Fibroblast of peridontal ligament (primary cell): ENCODE measurements around the gene NCMAP.
"Not testable (repeated sequence)": the region's sequence is repeated elsewhere in the genome, so short reads cannot be mapped to it uniquely, and the experiment has no call there.

Source experiments
- DNase-seq: peaks from one replicate; pipeline ENCODE4 v3.0.0-alpha.2; 2010; ENCODE audit errors: extremely low read depth

The NCMAP gene

GRCh38 chr1:24555591-24556413 lies at the start of gene NCMAP:
NCMAP (plus strand) TSS chr1:24556087; CDS start chr1:24595431, 39,344 bp downstream.
- no peak for DNase-seq

- DNase-seq, result no peak
Measured at GRCh38 chr1:24506691-24507381, 49.1 kb upstream of the NCMAP start.

DNA sequence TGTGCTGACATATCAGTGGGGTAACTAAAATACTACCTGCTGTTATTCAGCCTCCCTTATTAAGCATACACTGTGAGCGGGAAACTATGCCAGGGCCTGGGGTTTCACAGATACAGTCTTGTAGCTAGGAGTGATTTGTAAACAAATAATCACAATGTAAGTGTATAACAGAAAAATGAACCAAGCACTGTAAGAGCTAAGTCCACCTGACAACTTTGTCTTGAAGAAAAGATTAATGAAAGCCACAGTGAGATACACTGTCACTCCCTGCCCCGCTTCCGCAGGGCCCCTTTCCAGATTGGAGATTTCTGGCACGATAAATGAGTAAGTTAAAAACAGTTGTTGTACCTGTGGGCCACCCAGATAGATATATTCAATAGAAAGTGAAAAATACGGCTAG lies 48.5 kb upstream of the NCMAP start:
- DNase-seq, result no peak

DNA sequence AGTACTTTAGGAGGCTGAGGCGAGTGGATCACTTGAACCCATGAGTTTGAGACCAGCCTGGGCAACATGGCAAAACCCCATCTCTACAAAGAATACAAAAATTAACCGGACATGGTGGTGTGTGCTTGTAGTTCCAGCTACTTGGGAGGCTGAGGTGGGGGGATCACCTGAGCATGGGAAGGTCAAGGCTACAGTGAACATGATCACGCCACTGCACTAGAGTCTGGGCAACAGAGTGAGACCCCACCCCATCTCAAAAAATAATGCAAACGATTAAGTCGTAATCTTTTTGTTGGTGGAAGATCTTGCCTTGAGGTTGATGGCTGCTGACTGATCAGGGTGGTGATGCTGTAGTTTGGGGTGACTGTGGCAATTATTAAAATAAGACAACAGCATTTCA lies 47.0 kb upstream of the NCMAP start:
- no peak for DNase-seq

- DNase-seq, result no peak
Measured at GRCh38 chr1:24513706-24514105, 42.2 kb upstream of the NCMAP start.

DNA sequence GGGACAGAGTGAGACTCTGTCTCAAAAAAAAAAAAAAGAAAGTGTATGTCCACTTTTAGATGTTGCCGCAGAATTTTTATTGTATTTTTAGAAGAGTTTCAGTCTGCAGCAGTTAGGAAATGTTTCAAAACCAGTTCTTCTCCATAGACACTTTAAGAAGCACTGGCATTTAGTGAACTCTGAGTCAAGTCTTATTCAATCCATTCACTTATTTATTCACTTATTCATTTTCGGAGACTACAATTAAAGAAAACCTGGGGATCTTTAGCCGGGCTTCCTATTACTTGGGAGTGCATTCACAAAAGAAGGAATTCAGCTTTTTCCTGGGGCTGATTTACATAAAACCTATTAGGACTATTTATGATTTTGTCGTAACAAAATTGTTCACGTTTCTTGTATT lies 40.9 kb upstream of the NCMAP start:
- DNase-seq, result no peak

- DNase-seq, result peak; percentile 18
Measured at GRCh38 chr1:24515671-24516209, 40.1 kb upstream of the NCMAP start.

DNA sequence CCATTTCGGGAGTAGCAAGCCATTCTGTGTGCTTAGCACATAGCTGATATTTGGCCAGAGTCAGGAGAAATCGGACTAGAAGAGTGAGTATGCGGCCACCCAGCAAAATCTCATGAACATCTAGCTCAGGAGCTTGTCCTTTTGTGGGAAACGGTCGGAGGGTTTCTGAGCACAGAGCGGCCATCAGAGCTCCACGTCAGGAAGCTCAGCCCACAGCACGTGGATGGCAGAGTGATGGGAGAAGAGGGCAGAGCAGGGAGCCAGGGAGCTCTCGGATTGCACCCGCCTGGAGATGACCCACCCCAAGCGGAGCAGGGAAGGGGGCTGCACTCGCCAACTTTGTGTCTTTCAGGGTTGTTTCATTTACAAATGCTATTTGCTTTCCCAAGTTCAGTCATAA lies 39.4 kb upstream of the NCMAP start:
- DNase-seq, result no peak

DNA sequence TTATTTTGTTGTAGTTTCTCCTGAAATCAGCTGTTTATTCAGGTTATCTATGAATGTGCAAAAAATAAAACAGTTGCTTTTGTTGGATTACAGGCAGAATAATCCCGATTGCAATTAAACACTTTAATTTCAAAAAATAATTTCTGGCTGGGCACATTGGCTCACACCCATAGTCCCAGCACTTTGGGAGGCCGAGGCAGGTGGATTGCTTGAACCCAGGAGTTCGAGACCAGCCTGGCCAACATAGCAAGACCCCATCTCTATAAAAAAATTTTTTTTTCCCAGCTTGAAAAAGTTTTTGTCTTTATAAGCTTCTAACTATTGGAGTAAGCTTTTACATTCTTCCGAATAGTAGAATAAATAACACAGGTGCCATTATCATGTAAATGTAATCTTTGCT lies 38.0 kb upstream of the NCMAP start:
- DNase-seq, result no peak

- not testable (repeated sequence) for DNase-seq
Measured at GRCh38 chr1:24520282-24520681, 35.6 kb upstream of the NCMAP start.

GRCh38 chr1:24525606-24526005 lies 30.3 kb upstream of the NCMAP start:
- no peak for DNase-seq

- DNase-seq, result no peak
Measured at GRCh38 chr1:24526045-24526444, 29.8 kb upstream of the NCMAP start.

- peak; percentile 33 for DNase-seq
Measured at GRCh38 chr1:24526940-24527542, 28.8 kb upstream of the NCMAP start.

DNA sequence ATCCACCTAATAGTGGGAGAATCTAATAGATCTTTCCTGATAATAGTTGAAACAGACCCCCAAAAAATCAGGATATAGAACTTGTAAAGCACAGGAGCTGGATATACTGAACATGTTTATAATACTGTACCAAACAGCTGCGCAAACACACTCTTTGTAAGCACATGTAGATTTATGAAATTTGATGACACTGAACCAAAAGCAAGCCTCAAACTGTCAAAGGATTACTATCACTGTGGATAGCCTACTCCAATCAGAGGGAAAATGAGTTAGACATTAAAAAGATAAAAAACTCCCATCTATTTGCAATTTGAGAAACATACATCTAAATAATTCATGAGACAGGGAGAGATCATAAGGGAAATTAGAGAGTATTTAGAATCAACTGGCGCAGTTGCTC lies 27.1 kb upstream of the NCMAP start:
- no peak for DNase-seq

GRCh38 chr1:24529292-24529691 lies 26.6 kb upstream of the NCMAP start:
- DNase-seq, result not testable (repeated sequence)

GRCh38 chr1:24535021-24535424 lies 20.9 kb upstream of the NCMAP start:
- DNase-seq, result no peak

GRCh38 chr1:24535778-24536177 lies 20.1 kb upstream of the NCMAP start:
- no peak for DNase-seq

DNA sequence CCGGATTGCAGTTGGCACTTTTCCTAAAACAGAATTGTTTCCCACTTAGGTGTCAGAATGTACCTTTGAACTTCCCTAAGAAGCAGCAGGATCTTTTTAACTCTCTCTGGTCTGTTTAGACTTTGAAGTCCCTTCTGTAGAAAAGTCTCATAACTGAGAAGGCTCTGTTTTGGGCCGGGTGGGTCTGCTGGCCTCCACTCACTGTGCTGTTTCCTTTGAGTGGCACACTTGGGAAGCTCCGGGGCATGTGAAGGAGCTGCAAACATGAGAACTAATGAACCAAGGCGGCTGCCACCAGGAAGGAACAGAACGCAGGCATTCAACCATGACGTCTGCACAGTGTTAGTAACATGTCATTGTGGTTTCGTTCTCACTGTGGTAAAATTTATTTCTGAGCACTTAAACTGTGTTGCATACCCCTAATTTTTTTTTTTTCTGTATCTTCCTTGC lies 19.5 kb upstream of the NCMAP start:
- peak; percentile 45 for DNase-seq

- no peak for DNase-seq
Measured at GRCh38 chr1:24540051-24540905, 15.6 kb upstream of the NCMAP start.

DNA sequence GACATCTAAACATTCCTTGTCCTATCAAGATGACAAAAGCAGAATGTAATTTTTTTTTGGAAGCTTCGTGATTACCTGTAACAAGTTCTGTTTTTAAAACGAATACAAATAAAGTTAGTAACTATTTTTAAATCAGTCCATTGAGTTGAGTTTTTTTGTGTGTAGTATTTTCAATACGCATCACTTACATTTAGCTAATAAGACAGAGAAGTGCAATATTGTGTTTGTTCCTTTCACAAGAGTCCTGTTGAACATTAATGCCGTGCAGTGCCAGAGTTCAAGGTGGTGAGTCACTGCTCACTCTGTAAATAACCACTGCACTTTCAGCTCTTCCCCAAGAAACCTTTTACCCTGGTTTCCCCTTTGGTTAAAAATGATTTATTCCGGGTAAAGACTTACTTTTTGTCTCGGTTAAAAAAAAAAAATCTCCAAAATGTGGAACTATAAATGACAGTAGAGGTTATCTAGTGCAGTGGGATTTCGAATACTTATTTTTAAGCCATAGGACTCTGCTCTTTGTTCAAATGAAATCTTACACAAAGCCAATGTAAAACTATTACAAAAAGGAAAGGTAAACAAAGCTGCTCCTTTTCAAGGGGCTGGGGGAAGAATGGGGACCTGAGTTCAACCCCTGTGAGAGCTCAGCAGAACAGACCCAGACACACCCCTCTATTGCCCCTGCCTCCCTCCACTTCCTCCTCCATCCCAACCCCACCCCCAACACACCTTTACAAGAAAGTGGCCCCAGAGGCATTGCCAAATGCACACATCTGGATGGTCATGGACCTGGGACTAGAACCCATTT lies 14.8 kb upstream of the NCMAP start:
- peak; percentile 57 for DNase-seq
